ENCODE data around the gene NDUFAF2.
"Not testable (repeated sequence)": the region's sequence is repeated elsewhere in the genome, so short reads cannot be mapped to it uniquely, and the experiment has no call there.

Gene NDUFAF2

DNA sequence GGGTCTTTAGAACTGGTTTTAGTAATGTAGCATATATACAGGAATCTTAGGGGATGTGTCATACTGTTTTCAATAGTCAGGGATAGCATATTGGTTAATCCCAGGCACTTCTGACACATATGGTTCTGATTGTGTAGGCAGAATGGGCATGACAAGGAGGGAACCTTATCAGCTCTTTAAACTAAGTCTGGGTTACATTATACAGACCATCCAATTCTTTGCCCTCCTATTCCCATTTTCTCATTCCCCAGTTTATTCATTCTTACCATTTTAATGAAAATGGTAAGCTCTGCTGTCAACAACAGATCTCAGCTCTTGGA, 85.1 kb downstream of the NDUFAF2 start:
- Mint-ChIP-seq H3K27me3 (ENCODE audit: low read depth, poor library complexity) (no peaks in the 10 kb centered on the region), H3K36me3 (ENCODE audit: low read depth) (peaks cover 12% of the 10 kb centered on the region), H3K9me3 (peaks cover 14% of the 10 kb centered on the region), H3K4me3 (no peak overlapping the region), H3K4me1 (peaks cover 12% of the 10 kb centered on the region), H3K27ac (peak overlapping the region; percentile 63)
- TF ChIP-seq, protein P1, sequence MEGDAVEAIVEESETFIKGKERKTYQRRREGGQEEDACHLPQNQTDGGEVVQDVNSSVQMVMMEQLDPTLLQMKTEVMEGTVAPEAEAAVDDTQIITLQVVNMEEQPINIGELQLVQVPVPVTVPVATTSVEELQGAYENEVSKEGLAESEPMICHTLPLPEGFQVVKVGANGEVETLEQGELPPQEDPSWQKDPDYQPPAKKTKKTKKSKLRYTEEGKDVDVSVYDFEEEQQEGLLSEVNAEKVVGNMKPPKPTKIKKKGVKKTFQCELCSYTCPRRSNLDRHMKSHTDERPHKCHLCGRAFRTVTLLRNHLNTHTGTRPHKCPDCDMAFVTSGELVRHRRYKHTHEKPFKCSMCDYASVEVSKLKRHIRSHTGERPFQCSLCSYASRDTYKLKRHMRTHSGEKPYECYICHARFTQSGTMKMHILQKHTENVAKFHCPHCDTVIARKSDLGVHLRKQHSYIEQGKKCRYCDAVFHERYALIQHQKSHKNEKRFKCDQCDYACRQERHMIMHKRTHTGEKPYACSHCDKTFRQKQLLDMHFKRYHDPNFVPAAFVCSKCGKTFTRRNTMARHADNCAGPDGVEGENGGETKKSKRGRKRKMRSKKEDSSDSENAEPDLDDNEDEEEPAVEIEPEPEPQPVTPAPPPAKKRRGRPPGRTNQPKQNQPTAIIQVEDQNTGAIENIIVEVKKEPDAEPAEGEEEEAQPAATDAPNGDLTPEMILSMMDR (IDR thresholded peaks at IDR 0.05), result no peak
- no peak for DNase-seq

DNA sequence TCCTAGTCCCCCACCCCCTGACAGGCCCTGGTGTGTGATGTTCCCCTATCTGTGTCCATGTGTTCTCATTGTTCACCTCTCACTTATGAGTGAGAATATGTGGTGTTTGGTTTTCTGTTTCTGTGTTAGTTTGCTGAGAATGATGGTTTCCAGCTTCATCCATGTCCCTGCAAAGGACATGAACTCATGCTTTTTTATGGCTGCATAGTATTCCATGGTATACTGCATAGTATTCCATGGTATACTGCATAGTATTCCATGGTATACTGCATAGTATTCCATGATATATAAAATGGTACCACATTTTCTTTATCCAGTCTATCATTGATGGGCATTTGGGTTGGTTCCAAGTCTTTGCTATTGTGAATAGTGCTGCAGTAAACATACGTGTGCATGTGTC, 86.3 kb downstream of the NDUFAF2 start:
- not testable (repeated sequence) for H3K4me3 Mint-ChIP-seq; H3K27ac Mint-ChIP-seq; H3K27me3 Mint-ChIP-seq (ENCODE audit: low read depth, poor library complexity); DNase-seq
- Mint-ChIP-seq H3K36me3 (ENCODE audit: low read depth) (peaks cover 12% of the 10 kb centered on the region), H3K4me1 (peaks cover 18% of the 10 kb centered on the region), H3K9me3 (peaks cover 14% of the 10 kb centered on the region)

DNA sequence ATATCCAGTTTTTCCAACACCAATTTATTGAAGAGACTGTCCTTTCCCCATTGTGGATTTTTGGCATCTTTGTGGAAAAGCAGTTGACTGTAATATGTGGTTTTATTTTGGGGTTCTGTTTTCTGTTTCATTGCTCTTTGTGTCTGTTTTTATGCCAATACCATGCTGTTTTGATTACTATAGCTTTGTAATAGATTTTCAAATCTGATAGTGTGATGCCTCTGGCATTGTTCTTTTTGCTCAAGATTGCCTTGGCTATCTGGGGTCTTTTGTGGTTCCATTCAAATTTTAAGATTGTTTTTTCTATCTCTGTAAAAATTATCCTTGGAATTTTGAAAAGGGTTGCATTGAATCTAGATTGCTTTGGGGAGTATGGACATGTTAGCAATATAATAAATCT, 99.5 kb downstream of the NDUFAF2 start:
- DNase-seq, result no peak
- Mint-ChIP-seq H3K36me3 (ENCODE audit: low read depth) (peaks cover 25% of the 10 kb centered on the region), H3K27me3 (ENCODE audit: low read depth, poor library complexity) (no peaks in the 10 kb centered on the region), H3K4me3 (no peak overlapping the region), H3K9me3 (peaks cover 19% of the 10 kb centered on the region), H3K27ac (no peak overlapping the region), H3K4me1 (no peaks in the 10 kb centered on the region)
- TF ChIP-seq, protein P1 (IDR thresholded peaks at IDR 0.05), result no peak

DNA sequence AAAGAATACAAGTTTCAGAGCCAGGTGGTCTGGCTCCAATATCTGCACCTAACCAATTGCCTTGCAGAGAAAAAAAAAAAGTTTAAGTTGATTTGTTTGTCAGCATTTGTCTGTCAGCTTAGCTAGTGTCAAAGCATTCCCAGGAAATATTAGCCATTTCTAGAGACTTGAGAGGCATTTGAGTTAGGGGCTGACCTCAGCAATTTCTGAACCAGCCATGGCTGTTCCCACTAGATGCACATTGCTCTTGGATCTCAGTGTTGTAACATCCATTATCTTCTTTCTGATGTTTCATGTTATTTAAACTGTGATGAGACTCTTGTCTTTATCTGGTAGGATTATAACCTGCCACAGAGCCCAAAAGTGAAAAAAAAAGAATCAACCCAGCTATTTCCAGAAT, 102.3 kb downstream of the NDUFAF2 start:
- H3K9me3 Mint-ChIP-seq, result peaks cover 19% of the 10 kb centered on the region
- no peaks in the 10 kb centered on the region for H3K4me1 Mint-ChIP-seq
- no peak for DNase-seq
- no peak overlapping the region for H3K4me3 Mint-ChIP-seq
- H3K27me3 Mint-ChIP-seq (ENCODE audit: low read depth, poor library complexity), result no peaks in the 10 kb centered on the region
- H3K27ac Mint-ChIP-seq, result no peak overlapping the region
- H3K36me3 Mint-ChIP-seq (ENCODE audit: low read depth), result peaks cover 25% of the 10 kb centered on the region
- TF ChIP-seq, protein P1 (IDR thresholded peaks at IDR 0.05), result no peak

DNA sequence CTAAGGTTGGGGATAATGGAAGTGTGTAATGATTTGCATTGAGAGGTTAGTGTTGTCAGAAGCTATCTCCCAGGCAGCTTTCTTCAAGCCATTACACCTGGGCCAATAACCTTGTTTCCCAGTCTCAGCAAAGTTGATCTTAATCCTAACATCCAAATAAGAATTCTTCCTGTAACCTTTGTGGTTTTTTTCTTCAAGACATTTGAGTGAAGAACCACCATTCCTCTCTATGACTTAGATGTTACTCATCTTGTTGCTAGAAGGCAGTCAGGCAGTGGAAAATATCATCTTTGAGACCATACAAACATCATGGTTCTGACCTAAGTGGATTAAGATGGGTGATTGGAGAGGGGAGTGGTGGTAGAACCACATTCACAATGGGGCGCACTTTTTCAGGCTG, 103.5 kb downstream of the NDUFAF2 start:
- peak overlapping the region; percentile 12 for H3K27ac Mint-ChIP-seq
- peaks cover 21% of the 10 kb centered on the region for H3K36me3 Mint-ChIP-seq (ENCODE audit: low read depth)
- no peaks in the 10 kb centered on the region for H3K4me1 Mint-ChIP-seq
- DNase-seq, result no peak
- H3K27me3 Mint-ChIP-seq (ENCODE audit: low read depth, poor library complexity), result no peaks in the 10 kb centered on the region
- TF ChIP-seq, protein P1 (IDR thresholded peaks at IDR 0.05), result no peak
- peaks cover 17% of the 10 kb centered on the region for H3K9me3 Mint-ChIP-seq
- H3K4me3 Mint-ChIP-seq, result no peak overlapping the region

DNA sequence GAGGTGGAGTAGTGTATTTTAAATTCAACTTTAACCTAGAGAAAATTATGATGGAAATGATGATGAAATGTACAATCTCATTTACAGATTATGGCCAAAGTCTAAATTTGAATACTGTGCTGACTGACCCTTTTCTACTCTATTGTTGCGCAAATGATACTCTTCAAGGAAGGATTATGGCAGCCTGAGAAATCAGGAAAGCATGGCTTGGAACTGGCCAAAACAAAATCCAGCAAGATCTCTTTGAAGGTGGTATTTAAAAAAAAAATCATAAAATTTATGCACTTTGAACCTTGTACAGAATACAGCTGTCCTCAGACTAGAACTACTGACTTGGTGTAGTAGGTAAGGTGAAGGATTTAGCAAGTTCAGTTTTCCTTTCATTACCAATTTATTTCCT, 105.3 kb downstream of the NDUFAF2 start:
- Mint-ChIP-seq H3K27ac (no peak overlapping the region), H3K27me3 (ENCODE audit: low read depth, poor library complexity) (no peaks in the 10 kb centered on the region), H3K4me1 (no peaks in the 10 kb centered on the region), H3K4me3 (no peak overlapping the region), H3K9me3 (peaks cover 6% of the 10 kb centered on the region), H3K36me3 (ENCODE audit: low read depth) (peaks cover 12% of the 10 kb centered on the region)
- no peak for DNase-seq
- TF ChIP-seq, protein P1 (IDR thresholded peaks at IDR 0.05), result no peak
